DOHH2 (cell line): Measurements from ENCODE around the gene FLNB.

Source experiments
- H3F3A ChIP-seq: fragments of 200-600 bp; sonication (generic), shearing (Covaris generic); 2 replicates; pipeline ENCODE4 v1.6.0; 2016; ENCODE audit warnings: antibody characterized with exemption, mild to moderate bottlenecking; ENCODE audit not compliant: control insufficient read depth, insufficient read depth
- H3K27ac ChIP-seq: fragments of 200-600 bp; sonication (generic); 2 replicates; pipeline ENCODE4 v1.5.1; 2014; ENCODE audit warnings: low read depth, mild to moderate bottlenecking, low read length, moderate library complexity
- H3K27me3 ChIP-seq: fragments of 200-600 bp; sonication (generic); 2 replicates; pipeline ENCODE4 v1.6.1; 2014; ENCODE audit warnings: mild to moderate bottlenecking, low read length, mixed read lengths; ENCODE audit not compliant: control insufficient read depth
- H3K36me3 ChIP-seq: fragments of 200-600 bp; sonication (generic); 2 replicates; pipeline ENCODE4 v1.6.1; 2014; ENCODE audit warnings: mild to moderate bottlenecking, low read length, moderate library complexity, mixed read lengths; ENCODE audit not compliant: control insufficient read depth
- H3K4me1 ChIP-seq: fragments of 200-600 bp; sonication (generic); 2 replicates; pipeline ENCODE4 v1.6.1; 2014; ENCODE audit warnings: mild to moderate bottlenecking, low read length, mixed read lengths; ENCODE audit not compliant: control insufficient read depth
- H3K4me2 ChIP-seq: fragments of 200-600 bp; sonication (generic); 2 replicates; pipeline ENCODE4 v1.6.0; 2014; ENCODE audit warnings: mild to moderate bottlenecking, low read length, moderate library complexity
- H3K4me3 ChIP-seq: fragments of 200-600 bp; sonication (generic); 2 replicates; pipeline ENCODE4 v1.5.1; 2014; ENCODE audit warnings: mild to moderate bottlenecking, low read length, mixed read lengths
- H3K79me2 ChIP-seq: fragments of 200-600 bp; sonication (generic); 2 replicates; pipeline ENCODE4 v1.6.1; 2014; ENCODE audit warnings: mild to moderate bottlenecking, low read length, mixed read lengths; ENCODE audit not compliant: control insufficient read depth
- H3K9me2 ChIP-seq: fragments of 200-600 bp; sonication (generic); replicated peaks from 2 replicates; pipeline ENCODE4 v1.6.1; 2014; ENCODE audit warnings: mild to moderate bottlenecking, low read length, mixed read lengths; ENCODE audit not compliant: control insufficient read depth
- H3K9me3 ChIP-seq: fragments of 200-600 bp; sonication (generic); 2 replicates; pipeline ENCODE4 v1.6.1; 2014; ENCODE audit warnings: antibody characterized with exemption, low read length, mixed read lengths; ENCODE audit not compliant: control insufficient read depth, insufficient read depth
- H4K20me1 ChIP-seq: fragments of 200-600 bp; sonication (generic); 2 replicates; pipeline ENCODE4 v1.6.0; 2014; ENCODE audit warnings: low read depth, mild to moderate bottlenecking, antibody characterized with exemption, low read length, moderate library complexity; ENCODE audit not compliant: control insufficient read depth, insufficient read depth
- CTCF ChIP-seq: fragments of 200-600 bp; sonication (generic); IDR thresholded peaks from one replicate; pipeline ENCODE4 v1.5.1; 2014; ENCODE audit warnings: antibody characterized with exemption, mild to moderate bottlenecking, low read depth, low read length; ENCODE audit not compliant: poor library complexity, severe bottlenecking
- EZH2phosphoT487 ChIP-seq: fragments of 200-600 bp; sonication (generic); IDR thresholded peaks from 2 replicates; pipeline ENCODE4 v1.6.1; 2017; ENCODE audit warnings: borderline replicate concordance, mild to moderate bottlenecking, antibody characterized with exemption, low read length, moderate library complexity, mixed read lengths

Gene FLNB

GRCh38 chr3:58084788-58085543 is 76.7 kb downstream of the FLNB start:
- Histone ChIP-seq H3K36me3 (no peaks in the 10 kb centered on the region), H4K20me1 (no peaks in the 10 kb centered on the region), H3K9me2 (no peaks in the 10 kb centered on the region), H3K27ac (no peak overlapping the region), H3K4me2 (no peak overlapping the region), H3K9me3 (no peaks in the 10 kb centered on the region), H3K27me3 (no peaks in the 10 kb centered on the region), H3F3A (no peaks in the 10 kb centered on the region), H3K4me1 (no peaks in the 10 kb centered on the region), H3K79me2 (no peaks in the 10 kb centered on the region), H3K4me3 (no peak overlapping the region)
- no peak for TF ChIP-seq EZH2phosphoT487
- TF ChIP-seq CTCF, result no peak

GRCh38 chr3:58085616-58086015 is 77.4 kb downstream of the FLNB start:
- Histone ChIP-seq H3K27me3 (no peaks in the 10 kb centered on the region), H4K20me1 (no peaks in the 10 kb centered on the region), H3K36me3 (no peaks in the 10 kb centered on the region), H3K79me2 (no peaks in the 10 kb centered on the region), H3K9me2 (no peaks in the 10 kb centered on the region), H3K4me3 (no peak overlapping the region), H3K9me3 (no peaks in the 10 kb centered on the region), H3K4me1 (no peaks in the 10 kb centered on the region), H3F3A (no peaks in the 10 kb centered on the region), H3K4me2 (no peak overlapping the region), H3K27ac (no peak overlapping the region)
- no peak for TF ChIP-seq EZH2phosphoT487
- TF ChIP-seq CTCF, result no peak

GRCh38 chr3:58088501-58088900 is 80.3 kb downstream of the FLNB start:
- no peaks in the 10 kb centered on the region for H4K20me1 ChIP-seq
- no peak overlapping the region for H3K27ac ChIP-seq
- H3F3A ChIP-seq, result no peaks in the 10 kb centered on the region
- H3K4me1 ChIP-seq, result no peaks in the 10 kb centered on the region
- H3K36me3 ChIP-seq, result no peaks in the 10 kb centered on the region
- no peaks in the 10 kb centered on the region for H3K27me3 ChIP-seq
- no peaks in the 10 kb centered on the region for H3K9me3 ChIP-seq
- no peak overlapping the region for H3K4me2 ChIP-seq
- TF ChIP-seq EZH2phosphoT487 (no peak), CTCF (no peak)
- H3K79me2 ChIP-seq, result no peaks in the 10 kb centered on the region
- H3K9me2 ChIP-seq, result no peaks in the 10 kb centered on the region
- H3K4me3 ChIP-seq, result no peak overlapping the region
